Right renal cortex interstitium (tissue), 3 donors: ENCODE data around the gene BAIAP2. TPM values are rescaled to one million over a fixed set of nuclear protein-coding genes. Genes with fewer than 3 reads are reported as not detected.
"Not testable (repeated sequence)": the region's sequence is repeated elsewhere in the genome, so short reads cannot be mapped to it uniquely, and the experiment has no call there.

Source experiments
- DNase-seq, 3 donors: peaks; one replicate each; pipeline ENCODE4 v3.0.0-alpha.2; 2013; ENCODE audit warnings: low read depth in 3 of 3, low spot score in 2 of 3
- polyA plus RNA-seq, 3 donors: library from polyadenylated mRNA; unstranded; fragments of 120-200 nt; gene quantifications; one replicate each; pipeline ENCODE4 v1.2.1, GENCODE V29; 2013; ENCODE audit not compliant: insufficient read length in 3 of 3

BAIAP2 gene
- polyA plus RNA-seq, 3 donors, result 34.8 to 40.4 (median 36.6) TPM

GRCh38 chr17:81134064-81134781, 99.3 kb downstream of the BAIAP2 start:
- no peak for DNase-seq

DNA sequence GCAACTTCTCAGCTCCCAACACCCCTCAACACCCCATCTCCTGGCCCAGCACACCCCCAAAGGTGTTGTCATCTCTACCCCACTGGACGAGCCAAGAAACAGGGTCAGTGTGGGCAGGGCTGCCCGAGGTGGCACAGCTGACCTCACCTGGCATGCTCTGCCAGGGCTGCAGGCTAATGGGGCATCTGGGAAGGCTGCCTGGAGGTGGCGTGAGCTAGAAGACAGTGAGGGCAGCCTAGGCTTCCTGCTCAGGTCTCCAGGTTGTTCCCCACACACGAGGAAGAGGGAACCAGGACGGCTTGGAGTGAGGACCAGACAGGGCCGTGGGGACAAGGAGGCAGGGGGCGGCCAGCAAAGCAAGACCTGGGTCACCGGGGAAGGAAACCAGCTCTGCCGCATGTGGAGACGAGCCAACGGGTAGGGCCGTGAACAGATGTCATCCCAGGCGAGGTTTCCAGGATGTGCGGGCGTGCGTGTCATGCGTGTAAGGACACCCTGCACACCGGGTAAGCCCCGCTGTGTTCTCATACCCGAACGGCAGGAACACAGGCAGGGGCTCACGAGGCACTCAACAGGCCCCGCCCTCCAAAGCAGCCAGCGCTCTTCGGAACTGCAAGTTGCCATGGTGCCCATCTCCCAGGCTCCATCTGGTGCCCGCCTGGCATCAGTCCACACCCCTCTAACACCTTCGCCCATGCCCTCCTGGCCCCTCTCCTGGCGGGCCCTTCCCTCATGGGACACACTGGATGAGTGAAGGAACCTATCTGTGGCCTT, 100.7 kb downstream of the BAIAP2 start:
- no peak for DNase-seq

GRCh38 chr17:81136366-81136765, 101.4 kb downstream of the BAIAP2 start:
- DNase-seq, result no peak

DNA sequence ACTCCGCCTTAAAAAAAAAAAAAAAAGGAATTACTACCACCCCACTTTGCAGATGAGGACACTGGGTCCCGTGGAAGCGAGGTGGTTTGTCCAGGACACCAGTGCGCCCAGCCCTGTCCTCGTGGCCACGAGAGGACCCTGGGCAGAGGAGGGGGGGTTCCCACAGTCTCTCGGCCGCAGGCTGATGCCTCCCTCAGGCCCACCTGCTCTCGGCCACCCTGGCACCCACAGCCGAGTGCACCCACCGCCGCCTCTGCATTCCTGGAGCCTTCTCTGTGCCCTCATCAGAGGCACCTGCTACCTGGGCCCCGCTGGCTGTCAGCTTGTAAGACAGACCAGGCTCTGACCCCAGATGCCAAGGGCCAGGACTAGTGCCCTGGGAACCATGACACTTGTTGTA, 102.3 kb downstream of the BAIAP2 start:
- no peak for DNase-seq

DNA sequence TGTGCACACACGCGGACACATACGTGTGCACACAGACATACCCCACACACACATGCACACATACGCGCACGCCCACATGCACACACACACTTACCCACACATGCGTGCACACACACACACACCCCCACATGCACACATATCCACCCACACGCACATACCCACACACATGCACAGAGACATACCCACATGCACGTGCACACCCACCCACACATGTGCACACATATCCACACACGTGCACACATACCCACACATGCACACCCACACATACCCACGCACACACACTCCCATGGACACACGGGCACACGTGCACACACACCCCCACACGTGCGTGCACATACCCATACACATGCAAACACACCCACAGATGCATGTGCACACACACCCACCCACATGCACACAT, 103.1 kb downstream of the BAIAP2 start:
- no peak for DNase-seq

GRCh38 chr17:81138500-81138899, 103.5 kb downstream of the BAIAP2 start:
- DNase-seq, result no peak

DNA sequence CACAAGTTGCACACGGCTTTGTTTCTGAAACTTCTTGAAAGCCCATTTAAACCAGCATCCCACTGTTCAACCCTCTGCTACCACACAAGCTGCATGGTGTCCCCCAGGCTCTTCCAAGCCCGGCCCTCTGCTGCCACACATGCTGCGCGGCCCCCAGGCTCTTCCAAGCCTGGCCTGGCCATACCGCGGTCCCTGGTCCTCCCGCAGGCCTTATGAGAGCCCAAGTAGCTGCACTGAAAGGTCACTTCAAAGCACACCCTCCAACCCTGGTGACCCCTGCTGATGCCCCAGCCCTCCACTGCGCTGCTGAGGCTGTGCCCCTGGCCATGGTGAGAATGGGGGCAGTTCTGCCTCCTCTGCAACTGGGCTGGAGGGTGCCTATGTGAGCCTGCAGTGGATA, 104.5 kb downstream of the BAIAP2 start:
- no peak for DNase-seq

DNA sequence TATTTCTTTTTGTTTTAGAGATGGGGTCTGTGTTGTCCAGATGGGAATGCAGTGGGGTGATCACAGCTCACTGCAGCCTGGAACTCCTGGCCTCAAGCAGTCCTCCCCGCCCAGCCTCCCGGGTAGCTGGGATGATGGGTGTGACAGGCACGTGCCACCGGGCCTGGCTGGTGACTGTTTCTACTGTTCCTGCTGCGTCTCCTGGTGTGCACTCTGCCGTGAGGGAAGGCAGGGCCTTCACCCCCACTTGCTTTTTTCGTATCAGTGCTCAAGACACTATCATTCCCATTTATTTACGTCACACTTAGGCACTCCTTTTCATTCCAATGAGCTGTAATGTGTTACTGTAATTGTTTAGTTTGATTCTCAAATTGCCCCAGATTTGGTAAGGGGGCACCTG, 105.1 kb downstream of the BAIAP2 start:
- DNase-seq, result no peak

- no peak for DNase-seq
Observed at GRCh38 chr17:81140695-81141094, 105.7 kb downstream of the BAIAP2 start.

- DNase-seq, result peak; percentile 53 to 62 (median 56)
Observed at GRCh38 chr17:81142301-81143199, 107.6 kb downstream of the BAIAP2 start.

DNA sequence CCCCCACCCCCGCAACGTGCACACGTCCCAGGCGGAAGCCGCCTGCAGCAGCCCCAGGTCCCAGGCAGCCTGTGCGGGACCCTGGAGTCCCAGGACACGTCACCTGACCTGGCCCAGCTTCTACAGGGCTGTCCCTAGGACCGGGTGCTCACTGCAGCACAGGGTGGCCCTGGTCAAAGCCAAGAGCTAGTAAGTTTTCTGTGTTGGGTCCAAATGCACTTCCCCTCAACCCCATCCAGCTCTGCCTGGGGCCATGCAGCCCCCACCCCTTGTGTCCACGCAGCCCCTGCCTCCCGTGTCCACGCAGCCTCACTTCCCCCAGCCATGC, 108.2 kb downstream of the BAIAP2 start:
- DNase-seq, result no peak

- no peak for DNase-seq
Observed at GRCh38 chr17:81143717-81144422, 108.9 kb downstream of the BAIAP2 start.

DNA sequence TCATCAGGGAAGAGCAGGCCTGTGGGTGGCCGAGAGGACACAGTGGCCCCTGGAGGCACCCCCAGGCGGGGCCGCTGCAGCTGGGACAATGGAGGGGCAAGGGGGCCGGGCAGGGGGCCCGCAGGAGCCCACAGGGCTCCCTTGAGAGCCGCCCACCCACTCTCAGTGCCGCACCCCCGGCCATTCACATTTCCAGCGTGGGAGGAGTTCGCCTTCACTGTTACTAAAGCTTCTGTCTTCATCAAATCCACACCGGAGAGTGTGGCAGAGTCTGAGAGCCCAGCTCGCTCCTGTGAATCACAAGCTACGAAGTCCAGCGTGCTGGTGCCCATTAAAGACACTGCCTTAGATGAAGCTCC, 109.5 kb downstream of the BAIAP2 start:
- no peak for DNase-seq

DNA sequence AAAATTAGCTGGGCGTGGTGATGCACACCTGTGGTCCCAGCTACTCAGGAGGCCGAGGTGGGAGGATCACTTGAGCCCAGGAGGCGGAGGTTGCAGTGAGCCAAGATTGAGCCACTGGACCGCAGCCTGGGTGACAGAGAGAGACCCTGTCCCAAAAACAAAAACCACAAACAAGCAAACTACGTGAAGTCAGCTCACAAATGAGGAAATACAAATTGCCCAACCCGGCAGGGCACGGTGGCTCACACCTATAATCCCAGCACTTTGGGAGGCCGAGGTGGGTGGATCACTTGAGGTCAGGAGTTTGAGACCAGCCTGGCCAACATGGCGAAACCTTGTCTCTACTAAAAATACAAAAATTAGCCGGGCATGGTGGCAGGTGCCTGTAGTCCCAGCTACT, 111.3 kb downstream of the BAIAP2 start:
- DNase-seq, result not testable (repeated sequence)

DNA sequence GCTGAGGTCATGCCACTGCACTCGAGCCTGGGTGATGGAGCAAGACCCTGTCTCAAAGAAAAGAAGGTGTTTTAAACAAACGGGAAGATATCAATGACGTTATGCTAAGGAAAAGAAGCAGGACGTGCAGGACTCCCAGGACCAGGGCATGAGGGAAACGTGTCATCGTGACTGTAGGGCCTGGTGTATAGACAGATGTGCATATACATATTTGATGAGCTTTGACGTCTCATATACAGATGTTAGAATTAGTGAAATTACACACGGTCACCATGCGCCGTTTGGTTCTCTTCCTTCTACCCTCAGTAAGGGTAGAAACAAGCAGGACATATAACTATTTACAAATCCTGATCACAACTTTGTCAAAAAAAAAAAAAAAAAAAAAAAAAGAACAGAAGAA, 112.8 kb downstream of the BAIAP2 start:
- no peak for DNase-seq

DNA sequence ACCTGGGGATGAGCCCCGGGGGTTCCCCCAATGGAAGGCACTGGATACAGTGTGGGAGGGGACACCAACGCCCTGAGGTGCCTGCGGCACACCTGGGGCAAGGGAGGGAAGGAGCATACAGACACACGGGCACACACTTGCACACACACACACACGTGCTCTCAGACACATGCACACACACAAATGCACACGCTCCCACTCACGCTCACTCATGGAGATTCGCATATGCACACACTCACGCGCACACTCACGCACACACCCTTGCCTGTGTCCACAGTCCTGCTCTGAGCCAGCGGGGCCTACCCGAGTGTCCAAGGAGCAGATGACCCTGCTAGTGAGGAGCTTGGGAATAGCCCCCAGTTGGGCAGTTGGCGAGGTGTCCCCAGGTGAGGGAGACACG, 113.6 kb downstream of the BAIAP2 start:
- no peak for DNase-seq

DNA sequence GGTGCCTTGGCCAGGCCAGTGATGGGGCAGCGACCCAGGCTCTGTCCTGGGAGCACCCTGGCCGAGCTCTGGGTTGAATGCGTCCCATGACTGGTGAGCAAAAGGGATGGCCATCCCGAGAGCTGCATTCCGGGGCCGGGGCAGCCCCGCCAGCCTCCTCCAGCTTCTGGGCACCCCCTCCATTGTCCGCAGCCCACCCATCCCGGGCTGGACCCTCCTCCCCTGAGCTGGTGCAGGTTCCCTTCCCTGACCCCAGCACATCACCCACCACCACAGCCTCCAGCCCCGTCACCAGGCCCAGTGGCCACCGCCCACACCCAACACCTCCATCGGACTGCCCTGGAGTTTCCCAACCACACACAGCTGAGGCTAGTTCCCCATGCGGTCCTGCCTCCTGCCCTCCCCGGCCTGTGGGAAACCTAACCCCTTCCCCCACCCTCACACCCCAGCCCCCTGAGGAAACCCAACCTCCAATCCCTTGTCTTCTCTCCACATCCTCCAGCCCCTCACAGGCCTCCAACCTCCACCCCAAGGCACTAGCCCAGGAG, 114.1 kb downstream of the BAIAP2 start:
- no peak for DNase-seq

DNA sequence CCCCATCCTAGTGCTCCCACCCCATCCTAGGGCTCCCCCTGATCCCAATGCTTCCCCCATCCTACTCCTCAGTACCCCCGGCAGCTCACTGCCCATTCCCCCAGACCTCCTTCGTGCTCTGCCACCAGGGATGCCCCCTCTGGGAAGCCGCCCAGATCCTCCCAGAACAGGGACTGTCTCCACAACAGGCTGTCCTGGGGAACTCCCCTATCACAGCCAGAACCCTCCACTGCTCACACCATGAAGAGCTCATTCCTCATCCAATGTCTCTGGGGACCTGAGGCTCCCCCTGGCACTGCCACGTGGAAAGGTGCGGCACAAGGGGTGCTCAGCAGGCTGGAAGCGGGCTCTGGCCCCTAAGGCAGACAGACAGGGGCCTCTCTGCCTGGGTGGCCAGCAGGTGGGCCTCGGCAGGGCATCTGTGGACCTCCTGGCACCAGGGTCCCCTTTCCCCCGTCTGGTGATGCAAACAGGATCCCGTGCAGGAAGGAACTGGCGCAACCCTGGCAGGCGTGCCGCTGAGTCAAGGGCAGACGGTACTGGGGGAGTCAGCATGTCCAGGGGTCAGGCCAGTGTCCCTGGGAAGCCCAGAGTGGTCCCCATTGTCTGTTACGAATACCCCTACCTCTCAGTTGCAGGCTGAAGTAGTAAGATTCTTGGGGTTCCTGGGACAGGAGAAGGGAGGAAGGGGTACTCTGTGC, 115.6 kb downstream of the BAIAP2 start:
- DNase-seq, result no peak

DNA sequence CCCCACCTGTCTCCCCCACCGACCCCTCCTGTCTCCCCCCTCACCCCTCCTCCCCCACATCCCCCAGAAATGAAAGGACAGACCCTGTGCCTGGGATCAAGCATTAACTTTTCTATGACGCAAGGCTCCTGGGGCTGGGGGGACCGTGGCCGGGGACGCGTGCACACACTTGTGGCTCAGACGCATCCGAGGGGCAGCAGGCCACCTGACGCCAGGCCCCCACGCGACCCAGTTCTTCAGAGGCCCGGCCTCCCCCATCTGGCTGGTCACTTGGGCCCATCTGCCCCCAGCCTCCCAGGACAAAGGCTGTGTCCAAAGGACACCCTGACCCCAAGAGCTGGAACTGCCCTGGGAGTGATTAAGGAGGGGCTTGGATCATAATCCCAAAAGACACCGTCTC, 116.3 kb downstream of the BAIAP2 start:
- DNase-seq, result no peak

- no peak for DNase-seq
Observed at GRCh38 chr17:81152288-81152828, 117.4 kb downstream of the BAIAP2 start.
